Mammary epithelial cell (primary cell): Measurements from ENCODE around the gene DAP.

ENCODE experiments used
- CTCF ChIP-seq, 2 donors: IDR thresholded peaks in 1 of 2; conservative IDR thresholded peaks in 1 of 2; 2 replicates each; pipeline ENCODE4 v1.5.1; 2011 to 2012; ENCODE audit warnings: inconsistent platforms in 2 of 2, low read length in 2 of 2, mild to moderate bottlenecking in 2 of 2, control low read depth in 1 of 2, low read depth in 1 of 2; ENCODE audit not compliant: insufficient read depth in 1 of 2; ENCODE audit errors: extremely low read depth in 1 of 2
- EZH2 ChIP-seq: IDR thresholded peaks from 2 replicates; pipeline ENCODE4 v1.6.1; 2012; ENCODE audit warnings: low read length, inconsistent platforms, borderline replicate concordance

GRCh38 chr5:10645671-10646070, 115.4 kb downstream of the DAP start:
- TF ChIP-seq EZH2 (no peak), CTCF (conservative IDR thresholded peaks at IDR 0.05 in 1 of 2, IDR thresholded peaks at IDR 0.05 in 1 of 2; ENCODE audit: extremely low read depth in 1 of 2, insufficient read depth in 1 of 2, low read depth in 1 of 2, low read length in 2 of 2) (no peak)
